HUES64 (cell line): ENCODE data around the gene CDK3.

Source experiments
- H3K27ac ChIP-seq: 2 replicates; pipeline ENCODE4 v1.7.0; 2013; ENCODE audit warnings: low read depth, low read length, inconsistent platforms
- H3K27me3 ChIP-seq: 2 replicates; pipeline ENCODE4 v1.6.1; 2013; ENCODE audit warnings: mild to moderate bottlenecking, low read length; ENCODE audit not compliant: insufficient read depth
- H3K36me3 ChIP-seq: 2 replicates; pipeline ENCODE4 v1.6.1; 2013; ENCODE audit warnings: mild to moderate bottlenecking, low read length; ENCODE audit not compliant: insufficient read depth
- H3K4me1 ChIP-seq: 2 replicates; pipeline ENCODE4 v1.6.1; 2013; ENCODE audit warnings: mild to moderate bottlenecking, low read length, moderate library complexity; ENCODE audit not compliant: insufficient read depth
- H3K4me3 ChIP-seq: 2 replicates; pipeline ENCODE4 v1.5.1; 2013; ENCODE audit warnings: mild to moderate bottlenecking, low read length, moderate library complexity
- H3K9ac ChIP-seq: 2 replicates; pipeline ENCODE4 v1.6.1; 2013; ENCODE audit warnings: mild to moderate bottlenecking, low read depth, low read length
- H3K9me3 ChIP-seq: 2 replicates; pipeline ENCODE4 v1.6.1; 2013; ENCODE audit warnings: low read depth, low read length; ENCODE audit not compliant: insufficient read depth
- WGBS: fragments of 150-250, 120-280 bp; methylation state at CpG from one replicate; pipeline ENCODE4 v1.1.7; 2013; ENCODE audit warnings: missing lambda C conversion rate; 5-methylcytosine and 5-hydroxymethylcytosine counted together

The CDK3 gene

DNA sequence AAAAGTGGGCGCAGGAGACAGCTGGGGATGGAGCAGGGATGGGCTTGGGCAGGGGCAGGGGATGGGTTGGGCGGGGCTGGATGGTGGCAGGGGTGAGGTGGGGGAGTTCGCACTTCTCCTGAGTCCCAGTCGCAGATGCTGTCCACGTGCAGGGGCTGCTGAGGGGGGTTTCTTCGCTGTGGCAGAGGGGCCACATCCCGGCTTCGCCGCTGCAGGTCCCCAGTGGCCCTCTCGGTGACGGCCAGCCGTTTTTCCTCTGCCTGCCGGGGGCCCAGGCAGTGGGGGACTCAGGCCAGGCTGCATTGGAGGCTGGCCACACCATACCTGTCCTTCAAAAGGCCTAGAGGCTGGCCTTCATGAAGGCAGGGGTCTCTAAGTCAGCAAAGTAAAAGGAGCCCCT lies 18.1 kb downstream of the CDK3 start:
- H3K4me1 ChIP-seq = no peaks in the 10 kb centered on the region
- no peaks in the 10 kb centered on the region for H3K9me3 ChIP-seq
- no peak overlapping the region for H3K9ac ChIP-seq
- no peaks in the 10 kb centered on the region for H3K36me3 ChIP-seq
- no peaks in the 10 kb centered on the region for H3K27me3 ChIP-seq
- H3K27ac ChIP-seq = no peak overlapping the region
- no peak overlapping the region for H3K4me3 ChIP-seq
- WGBS = 89% methylated on average over 13 of the region's 13 CpGs

DNA sequence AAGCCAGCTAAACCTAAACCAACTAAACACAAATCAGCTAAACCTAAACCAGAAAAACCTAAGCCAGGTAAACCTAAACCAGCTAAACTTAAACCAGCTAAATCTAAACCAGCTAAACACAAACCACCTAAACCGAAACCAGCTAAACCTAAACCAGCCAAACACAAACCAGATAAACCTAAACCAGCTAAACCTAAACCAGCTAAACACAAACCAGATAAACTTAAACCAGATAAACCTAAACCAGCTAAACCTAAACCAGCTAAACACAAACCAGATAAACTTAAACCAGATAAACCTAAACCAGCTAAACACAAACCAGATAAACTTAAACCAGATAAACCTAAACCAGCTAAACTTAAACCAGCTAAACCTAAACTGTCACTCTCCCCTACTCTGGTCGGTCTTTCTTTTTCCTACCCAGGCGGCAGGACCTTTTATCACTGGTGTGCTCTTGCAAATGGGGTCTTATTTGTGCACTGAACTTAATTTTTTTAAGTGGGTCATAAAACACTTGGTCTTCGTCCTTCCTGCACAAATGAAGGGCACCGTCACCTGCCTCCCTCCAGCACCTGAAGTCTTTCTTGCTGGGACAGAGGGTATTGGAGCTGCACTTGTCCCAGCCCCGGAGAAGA lies 19.3 kb downstream of the CDK3 start:
- no peaks in the 10 kb centered on the region for H3K9me3 ChIP-seq
- H3K36me3 ChIP-seq = no peaks in the 10 kb centered on the region
- no peak overlapping the region for H3K9ac ChIP-seq
- H3K4me3 ChIP-seq = no peak overlapping the region
- H3K4me1 ChIP-seq = no peaks in the 10 kb centered on the region
- WGBS = 89% methylated on average over 6 of the region's 6 CpGs
- H3K27me3 ChIP-seq = no peaks in the 10 kb centered on the region
- H3K27ac ChIP-seq = no peak overlapping the region

DNA sequence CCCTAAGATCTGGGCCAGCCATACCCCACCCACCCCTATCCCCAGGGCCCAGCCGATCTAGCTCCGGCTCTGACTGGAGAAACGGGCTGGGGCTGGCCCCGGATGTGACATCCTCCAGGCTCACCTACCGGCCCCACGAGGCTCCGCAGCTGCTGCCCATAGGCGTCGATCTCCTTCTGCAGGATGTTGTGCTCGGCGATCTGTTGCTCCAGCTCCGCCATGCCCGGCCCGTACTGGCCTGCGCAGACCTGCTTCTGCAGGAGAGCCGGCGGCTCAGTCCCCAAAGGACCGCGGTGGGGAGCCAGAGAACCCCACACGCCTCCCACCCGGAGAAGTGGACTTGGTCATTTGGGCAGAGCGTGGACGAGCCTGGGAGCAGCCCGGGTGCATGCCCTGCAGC lies 21.6 kb downstream of the CDK3 start:
- H3K36me3 ChIP-seq = no peaks in the 10 kb centered on the region
- no peaks in the 10 kb centered on the region for H3K4me1 ChIP-seq
- H3K9me3 ChIP-seq = no peaks in the 10 kb centered on the region
- no peak overlapping the region for H3K4me3 ChIP-seq
- WGBS = 90% methylated on average over 24 of the region's 24 CpGs
- no peaks in the 10 kb centered on the region for H3K27me3 ChIP-seq
- H3K9ac ChIP-seq = no peak overlapping the region
- H3K27ac ChIP-seq = no peak overlapping the region

DNA sequence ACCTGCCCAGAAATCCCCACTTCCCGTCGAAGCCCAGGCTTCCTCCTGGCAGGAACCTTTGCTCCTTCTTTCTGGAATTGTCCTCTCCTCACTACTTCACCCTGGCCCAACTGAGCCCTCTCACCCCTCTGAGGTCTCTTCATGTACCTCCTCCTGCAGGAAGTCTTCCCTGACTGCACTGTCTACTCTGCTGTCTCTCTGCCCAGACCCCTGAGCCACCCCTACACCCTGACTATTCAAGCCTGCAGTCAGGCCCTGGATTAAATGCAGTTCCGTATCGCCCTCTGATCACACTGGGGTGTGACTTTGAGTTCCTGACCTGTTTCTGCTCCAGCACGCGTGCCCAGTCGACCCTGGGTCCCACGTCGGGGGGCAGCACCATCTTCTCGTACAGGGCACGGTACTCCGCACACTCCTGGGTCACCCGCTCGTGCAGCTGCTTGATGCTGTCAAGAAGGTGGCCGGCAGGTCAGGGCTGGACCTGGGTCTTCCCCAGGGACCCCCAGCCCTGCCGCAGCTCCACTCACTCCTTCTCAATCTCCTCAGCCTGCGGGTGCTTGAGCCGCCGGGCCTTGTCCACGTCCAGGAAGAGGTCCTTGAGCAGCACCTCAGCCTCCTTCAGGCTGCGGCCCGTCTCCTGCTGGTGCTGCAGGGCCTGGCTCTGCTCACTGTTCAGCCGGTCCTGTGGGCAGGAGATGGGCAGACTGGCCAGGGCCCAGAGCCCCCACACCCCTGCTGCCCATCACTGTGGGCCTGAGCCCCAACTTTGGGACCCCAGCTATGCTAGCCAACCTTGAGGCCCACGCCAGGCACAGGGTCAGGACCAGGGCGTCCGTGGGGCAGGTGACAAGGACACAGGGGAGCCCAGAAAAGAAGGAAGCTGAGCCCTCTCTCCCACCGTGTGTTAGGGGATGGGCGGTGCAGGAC lies 22.6 kb downstream of the CDK3 start:
- 94% methylated on average over 27 of the region's 28 CpGs for WGBS
- Histone ChIP-seq H3K9ac (no peak overlapping the region), H3K27me3 (no peaks in the 10 kb centered on the region), H3K4me1 (no peaks in the 10 kb centered on the region), H3K9me3 (no peaks in the 10 kb centered on the region), H3K4me3 (no peak overlapping the region), H3K36me3 (no peaks in the 10 kb centered on the region), H3K27ac (no peak overlapping the region)

DNA sequence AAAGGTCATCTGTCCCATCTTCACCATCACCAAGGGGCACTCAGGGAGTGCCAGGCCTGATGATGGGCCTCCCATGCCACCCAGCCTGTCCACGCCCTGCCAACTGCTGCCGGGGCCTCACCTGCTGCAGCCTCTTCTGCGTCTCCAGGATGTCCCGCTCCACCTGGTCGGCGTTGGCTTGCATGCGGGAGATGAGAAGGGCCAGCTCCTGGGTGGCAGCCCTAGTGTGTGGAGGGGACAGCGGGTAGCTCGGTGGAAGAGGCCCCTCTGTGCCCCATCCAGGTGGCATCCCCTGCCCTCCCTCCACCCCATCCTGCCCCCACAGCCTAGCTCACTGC lies 23.2 kb downstream of the CDK3 start:
- Histone ChIP-seq H3K36me3 (no peaks in the 10 kb centered on the region), H3K27me3 (no peaks in the 10 kb centered on the region), H3K4me1 (no peaks in the 10 kb centered on the region), H3K9ac (no peak overlapping the region), H3K4me3 (no peak overlapping the region), H3K27ac (no peak overlapping the region), H3K9me3 (no peaks in the 10 kb centered on the region)
- WGBS = 95% methylated on average over 8 of the region's 9 CpGs

DNA sequence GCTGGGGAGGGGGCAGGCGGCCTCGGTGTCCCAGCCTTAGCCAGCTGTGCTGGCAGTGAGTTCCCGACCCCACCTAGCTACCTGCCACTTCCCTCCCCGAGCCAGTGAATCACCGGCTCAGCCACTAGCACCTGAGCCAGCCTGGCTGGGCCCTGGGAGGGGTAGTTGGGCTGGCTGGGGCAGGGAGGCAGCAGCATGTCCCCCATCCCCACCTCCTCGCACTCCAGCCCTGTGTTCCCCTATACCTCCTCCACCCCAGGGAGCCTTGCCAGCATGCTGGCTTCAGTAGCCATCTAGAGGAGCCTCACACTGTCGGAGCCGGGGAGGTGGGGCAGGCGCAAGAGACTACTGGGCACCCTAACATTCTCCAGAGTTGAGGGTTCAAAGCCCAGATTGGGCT lies 23.7 kb downstream of the CDK3 start:
- no peak overlapping the region for H3K27ac ChIP-seq
- no peaks in the 10 kb centered on the region for H3K4me1 ChIP-seq
- no peaks in the 10 kb centered on the region for H3K27me3 ChIP-seq
- H3K9ac ChIP-seq = no peak overlapping the region
- no peaks in the 10 kb centered on the region for H3K9me3 ChIP-seq
- H3K4me3 ChIP-seq = no peak overlapping the region
- 90% methylated on average over 9 of the region's 9 CpGs for WGBS
- H3K36me3 ChIP-seq = no peaks in the 10 kb centered on the region

DNA sequence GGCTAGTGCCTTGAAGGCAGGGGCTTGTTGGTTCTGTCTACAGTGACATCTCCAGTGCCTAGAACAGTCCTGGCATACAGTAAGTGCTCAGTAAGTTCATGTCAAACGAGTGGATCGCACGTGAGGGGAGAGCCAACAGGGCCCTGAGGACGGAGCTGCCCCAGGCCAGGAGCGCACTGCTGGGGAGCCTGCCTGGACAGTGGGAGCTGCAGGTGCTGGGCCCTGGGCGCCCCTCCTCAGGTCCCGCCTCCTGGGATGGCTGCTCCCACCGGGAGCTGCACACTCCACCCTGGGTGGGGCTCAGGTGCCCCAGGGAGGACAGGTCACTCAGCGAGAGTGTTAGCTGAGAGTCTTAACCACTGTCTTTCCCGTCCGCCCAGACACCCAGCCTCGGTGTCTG lies 24.6 kb downstream of the CDK3 start:
- H3K4me1 ChIP-seq = peaks cover 6% of the 10 kb centered on the region; the same call in 1 of the 2 replicates
- H3K27ac ChIP-seq = no peak overlapping the region
- 95% methylated on average over 12 of the region's 12 CpGs for WGBS
- no peaks in the 10 kb centered on the region for H3K27me3 ChIP-seq
- H3K9me3 ChIP-seq = no peaks in the 10 kb centered on the region
- H3K36me3 ChIP-seq = no peaks in the 10 kb centered on the region
- H3K4me3 ChIP-seq = no peak overlapping the region
- no peak overlapping the region for H3K9ac ChIP-seq

DNA sequence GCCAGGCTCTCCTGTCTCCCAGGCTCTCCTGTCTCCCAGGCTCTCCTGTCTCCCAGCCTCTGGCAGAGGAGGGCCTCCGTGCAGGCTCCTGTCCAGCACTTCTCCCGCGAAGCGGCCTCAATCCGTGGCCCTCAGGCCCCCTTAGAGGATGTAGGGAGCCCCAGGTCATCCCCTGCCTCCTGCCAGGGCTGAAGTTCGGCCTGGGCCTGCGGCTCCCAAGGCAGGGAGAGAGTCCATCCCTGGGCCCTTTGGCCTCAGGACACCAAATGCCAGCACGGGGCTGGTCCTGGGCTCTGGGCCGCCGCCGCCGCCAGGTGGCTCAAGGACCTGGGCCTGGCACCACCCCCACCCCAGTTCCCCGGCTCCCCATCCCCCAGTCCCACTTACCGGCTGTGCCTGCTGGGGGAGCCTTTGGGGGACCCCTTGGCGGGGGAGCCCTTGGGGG lies 26.1 kb downstream of the CDK3 start:
- Histone ChIP-seq H3K9ac (no peak overlapping the region), H3K27me3 (no peaks in the 10 kb centered on the region), H3K9me3 (no peaks in the 10 kb centered on the region), H3K36me3 (no peaks in the 10 kb centered on the region), H3K4me3 (no peak overlapping the region), H3K4me1 (peaks cover 6% of the 10 kb centered on the region; the same call in 1 of the 2 replicates), H3K27ac (no peak overlapping the region)
- WGBS = 92% methylated on average over 15 of the region's 15 CpGs

DNA sequence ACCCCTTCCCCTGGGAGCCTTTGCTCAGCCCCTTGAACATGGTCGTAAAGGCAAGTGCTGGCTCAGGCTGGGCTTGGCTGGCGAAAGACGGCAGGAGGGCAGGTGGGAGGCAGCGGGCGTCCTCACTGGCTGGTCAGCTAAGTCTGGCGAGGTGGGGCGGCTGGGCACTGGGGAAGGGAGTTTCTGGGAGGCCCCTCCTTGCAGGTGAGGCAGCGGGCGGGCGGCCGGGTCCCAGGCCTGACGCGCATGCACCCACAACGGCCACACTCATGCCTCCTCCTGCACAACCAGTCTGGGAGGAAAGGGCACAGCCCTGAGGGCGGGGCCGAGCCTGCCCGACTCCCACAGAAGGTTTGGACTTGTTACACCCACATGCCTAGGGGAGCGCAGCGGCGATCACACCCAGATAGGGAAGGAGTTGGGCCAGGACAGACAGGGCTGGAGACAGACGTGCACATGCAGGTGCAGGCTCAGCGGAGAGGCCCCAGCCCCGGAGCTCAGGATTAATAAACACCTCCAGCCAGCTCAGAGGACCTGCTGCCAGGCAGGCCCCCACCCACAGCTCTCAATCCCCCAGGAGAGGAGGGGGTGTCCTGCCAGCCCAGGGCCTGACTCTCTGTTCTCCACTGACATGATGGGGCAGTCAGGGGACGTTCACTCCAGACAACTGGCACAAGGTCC lies 26.6 kb downstream of the CDK3 start, which contains the start of gene EVPL:
Gene EVPL, minus strand, starts transcription at position 148 of the 681 bp plus-strand sequence. Its CDS starts 108 bp downstream, at position 40.
- H3K9ac ChIP-seq = no peak within 1 kb of the TSS
- 86% methylated on average over 24 of the region's 24 CpGs for WGBS
- no peaks in the 10 kb centered on the region for H3K27me3 ChIP-seq
- no peak within 1 kb of the TSS for H3K27ac ChIP-seq
- H3K4me1 ChIP-seq = peaks cover 6% of the 10 kb centered on the region; the same call in 1 of the 2 replicates
- no peaks in the 10 kb centered on the region for H3K36me3 ChIP-seq
- H3K4me3 ChIP-seq = no peak within 1 kb of the TSS
- H3K9me3 ChIP-seq = no peaks in the 10 kb centered on the region

DNA sequence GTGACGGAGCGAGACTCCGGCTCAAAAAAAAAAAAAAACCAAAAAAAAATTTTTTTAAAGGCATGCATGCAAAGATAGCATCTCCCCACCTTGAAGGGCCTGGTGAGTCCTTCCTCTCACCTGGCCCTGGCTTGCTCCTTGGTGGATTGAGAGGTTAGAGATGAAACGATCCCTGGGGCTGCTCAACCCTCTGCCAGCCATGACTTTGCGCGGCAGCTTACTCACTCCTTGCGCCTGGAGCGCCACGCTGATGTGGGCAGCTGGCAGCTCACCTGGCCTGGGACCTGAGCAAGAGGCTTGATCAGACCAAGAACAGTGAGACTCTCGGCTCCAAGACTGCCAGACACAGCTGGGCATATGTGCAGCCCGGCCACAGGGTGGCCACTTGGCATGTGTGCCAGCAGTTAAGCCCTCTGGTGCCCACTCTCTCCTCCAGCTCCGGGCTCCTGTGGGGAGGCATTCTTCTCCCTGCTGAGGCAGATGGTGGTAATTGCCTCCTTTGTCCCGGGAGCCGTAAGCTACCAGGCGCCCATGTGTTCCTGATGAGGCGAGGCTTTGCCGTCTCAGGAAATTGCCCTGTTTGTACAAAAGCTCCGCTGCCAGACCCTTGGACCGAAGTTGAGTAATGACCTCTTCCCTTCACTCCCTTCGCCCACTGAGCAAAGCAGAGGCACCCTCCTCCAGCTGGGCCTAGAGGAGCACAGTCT lies 31.6 kb downstream of the CDK3 start:
- Histone ChIP-seq H3K4me1 (peaks cover 14% of the 10 kb centered on the region), H3K4me3 (no peak overlapping the region), H3K9ac (no peak overlapping the region), H3K27me3 (no peaks in the 10 kb centered on the region), H3K27ac (no peak overlapping the region), H3K9me3 (no peaks in the 10 kb centered on the region), H3K36me3 (no peaks in the 10 kb centered on the region)
- 94% methylated on average over 20 of the region's 20 CpGs for WGBS

DNA sequence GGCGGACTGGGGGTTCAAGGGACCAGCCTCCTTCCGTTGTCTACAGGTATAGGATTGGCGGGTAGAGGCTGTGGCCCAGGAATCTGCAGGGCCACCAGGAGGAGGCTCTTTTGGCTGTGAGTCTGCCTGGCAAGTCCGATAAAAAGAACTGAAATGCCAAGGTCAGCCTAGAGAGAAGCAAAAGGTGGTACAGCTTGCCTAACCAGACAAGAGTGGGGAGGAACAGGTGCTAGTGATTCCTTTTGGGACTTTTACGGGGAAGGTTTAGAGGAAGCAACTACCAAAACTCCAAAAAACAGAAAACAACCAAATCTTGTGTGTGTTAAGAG lies 32.1 kb downstream of the CDK3 start:
- H3K9ac ChIP-seq = no peak overlapping the region
- H3K4me1 ChIP-seq = peaks cover 14% of the 10 kb centered on the region
- no peak overlapping the region for H3K4me3 ChIP-seq
- H3K9me3 ChIP-seq = no peaks in the 10 kb centered on the region
- H3K36me3 ChIP-seq = no peaks in the 10 kb centered on the region
- no peak overlapping the region for H3K27ac ChIP-seq
- WGBS = 94% methylated on average over 4 of the region's 5 CpGs
- no peaks in the 10 kb centered on the region for H3K27me3 ChIP-seq
